ENCODE results near the gene STK35.

GRCh38 chr20:2118783-2119182 is 17.2 kb downstream of the STK35 start:
- TF ChIP-seq GABPA (IDR thresholded peaks at IDR 0.05; ENCODE audit: low read depth) (no peak), CTCF (IDR thresholded peaks at IDR 0.05; ENCODE audit: insufficient read depth, low read length) (no peak), POLR2AphosphoS5 (IDR thresholded peaks at IDR 0.05; ENCODE audit: low read depth) (no peak)

Measured in HL-60 (cell line).